Fibroblast of lung (primary cell): ENCODE data around the gene BRD7.

Experiments used
- CTCF ChIP-seq, 2 donors: IDR thresholded peaks in 1 of 2; conservative IDR thresholded peaks in 1 of 2; 1 replicate in 1 of 2; 2 replicates in 1 of 2; pipeline ENCODE4 v1.5.1; 2011 to 2012; ENCODE audit warnings: low read length in 2 of 2, control low read depth in 1 of 2, inconsistent platforms in 1 of 2, low read depth in 1 of 2, mild to moderate bottlenecking in 1 of 2
- EZH2 ChIP-seq: IDR thresholded peaks from 2 replicates; pipeline ENCODE4 v1.5.1; 2012; ENCODE audit warnings: low read length, control low read depth, mild to moderate bottlenecking; ENCODE audit errors: missing control alignments

GRCh38 chr16:50336884-50337283, 31.9 kb downstream of the BRD7 start:
- TF ChIP-seq CTCF (conservative IDR thresholded peaks at IDR 0.05 in 1 of 2, IDR thresholded peaks at IDR 0.05 in 1 of 2; ENCODE audit: low read depth in 1 of 2, low read length in 2 of 2) (no peak), EZH2 (no peak)
